Activated CD4-positive, alpha-beta T cell treated with anti-CD3 and anti-CD28 coated beads, Interleukin-2, amount 50 U/mL, for 24 hours (primary cell): ENCODE data around the gene CNOT1.
"Not testable (repeated sequence)": the region's sequence is repeated elsewhere in the genome, so short reads cannot be mapped to it uniquely, and the experiment has no call there.

ENCODE experiments used
- DNase-seq, 2 donors: peaks; one replicate each; pipeline ENCODE4 v3.0.0-alpha.2; 2020; ENCODE audit warnings: low read depth in 1 of 2, low spot score in 1 of 2

The CNOT1 gene

DNA sequence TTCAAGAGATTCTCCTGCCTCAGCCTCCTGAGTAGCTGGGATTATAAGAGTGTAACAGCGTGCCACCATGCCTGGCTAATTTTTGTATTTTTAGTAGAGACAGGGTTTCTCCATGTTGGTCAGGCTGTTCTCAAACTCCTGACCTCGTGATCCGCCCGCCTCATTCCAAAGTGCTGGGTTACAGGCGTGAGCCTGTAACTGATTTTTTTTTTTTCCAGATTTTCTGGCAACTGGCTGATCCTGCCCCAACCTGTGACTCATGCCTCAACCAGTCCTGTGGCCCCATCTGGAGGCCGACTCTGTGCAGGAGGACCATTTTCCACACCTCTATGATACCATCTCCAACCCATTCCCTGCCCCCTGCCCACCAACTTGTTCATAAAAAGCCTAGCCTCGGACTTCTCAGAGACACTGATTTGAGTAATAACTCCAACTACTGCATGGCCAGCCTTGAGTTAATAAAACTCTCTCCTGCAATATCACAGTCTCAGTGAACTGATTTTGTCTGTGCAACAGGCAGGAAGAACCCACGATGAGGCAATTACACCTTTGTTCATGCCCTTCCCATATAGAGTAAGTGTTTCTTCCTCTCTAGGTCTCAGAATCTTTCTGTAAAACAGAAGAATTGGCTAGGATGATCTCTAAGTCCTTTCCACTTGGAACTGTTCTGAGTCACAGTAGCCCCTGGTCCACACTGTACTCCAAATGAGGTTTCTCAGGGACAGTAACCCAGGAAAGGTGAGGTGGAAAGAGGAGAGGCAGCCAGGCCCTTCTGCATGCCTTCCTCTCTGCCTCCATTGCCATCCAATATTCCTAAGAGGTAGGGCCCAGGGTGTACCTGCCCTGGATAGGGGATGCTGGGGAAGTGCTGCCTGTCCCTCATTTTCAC lies 8.8 kb upstream of the CNOT1 start:
- no peak for DNase-seq

- DNase-seq: not testable (repeated sequence)
Measured at GRCh38 chr16:58637021-58637420, 7.4 kb upstream of the CNOT1 start.

DNA sequence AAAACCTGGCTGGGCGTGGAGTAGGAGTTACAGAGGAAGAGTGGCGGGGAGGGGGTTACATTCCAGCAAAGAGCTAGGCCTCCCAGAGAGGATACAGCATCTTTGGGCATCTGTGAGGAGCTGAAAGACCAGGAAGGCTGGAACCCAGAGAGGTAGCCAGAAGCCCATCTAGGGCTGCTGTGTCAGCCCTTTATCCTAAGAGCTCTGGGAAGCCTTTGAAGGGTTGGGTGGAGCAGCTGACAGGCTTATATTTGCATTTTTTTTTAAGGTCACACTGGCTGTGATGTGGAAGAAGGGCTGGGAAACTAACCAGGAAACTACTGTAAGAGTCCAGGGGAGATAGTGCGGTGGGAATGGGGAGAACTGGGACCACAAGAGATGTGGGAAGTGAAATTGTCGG lies 6.8 kb upstream of the CNOT1 start:
- DNase-seq: no peak

DNA sequence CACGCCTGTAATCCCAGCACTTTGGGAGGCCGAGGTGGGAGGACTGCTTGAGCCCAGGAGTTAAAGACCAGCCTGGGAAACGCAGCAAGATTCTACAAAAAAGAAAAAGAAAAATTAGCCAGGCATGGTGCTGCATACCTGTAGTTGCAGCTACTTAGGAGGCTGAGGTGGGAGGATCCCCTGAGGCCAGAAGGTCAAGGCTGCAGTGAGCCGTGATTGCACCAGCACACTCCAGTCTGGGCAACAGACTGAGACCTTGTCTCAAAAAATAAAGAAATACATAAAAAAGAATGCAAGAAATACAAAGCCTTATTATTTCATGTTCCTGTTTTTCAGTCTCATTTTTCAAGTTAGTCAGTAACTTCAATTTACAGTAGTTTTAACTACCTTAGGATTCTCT lies 5.9 kb upstream of the CNOT1 start:
- DNase-seq: no peak

GRCh38 chr16:58634265-58634802 lies 4.7 kb upstream of the CNOT1 start:
- no peak for DNase-seq

GRCh38 chr16:58628845-58629732 lies 537 bp downstream of the CNOT1 start:
- DNase-seq: peak; percentile 19 to 21

DNA sequence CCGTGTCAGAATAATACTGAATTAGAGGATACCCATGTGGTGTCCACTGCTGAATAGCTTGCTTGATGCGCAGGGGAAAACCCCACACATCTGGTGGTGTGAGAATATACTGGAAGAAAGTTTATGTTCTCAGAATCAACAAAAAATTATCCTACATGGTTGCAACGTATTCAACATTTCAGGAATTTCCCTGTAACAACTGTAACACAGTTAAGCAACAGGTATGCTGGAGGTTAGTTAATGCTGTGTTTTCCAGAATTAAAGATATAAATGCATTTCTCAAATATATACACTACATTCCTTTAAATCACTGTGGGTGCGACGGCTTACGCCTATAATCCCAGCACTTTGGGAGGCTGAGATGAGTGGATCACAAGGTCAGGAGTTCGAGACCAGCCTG lies 5.4 kb downstream of the CNOT1 start:
- DNase-seq: no peak

GRCh38 chr16:58620396-58620795 lies 9.2 kb downstream of the CNOT1 start:
- DNase-seq: no peak

- no peak for DNase-seq
Measured at GRCh38 chr16:58615280-58615679, 14.3 kb downstream of the CNOT1 start.

DNA sequence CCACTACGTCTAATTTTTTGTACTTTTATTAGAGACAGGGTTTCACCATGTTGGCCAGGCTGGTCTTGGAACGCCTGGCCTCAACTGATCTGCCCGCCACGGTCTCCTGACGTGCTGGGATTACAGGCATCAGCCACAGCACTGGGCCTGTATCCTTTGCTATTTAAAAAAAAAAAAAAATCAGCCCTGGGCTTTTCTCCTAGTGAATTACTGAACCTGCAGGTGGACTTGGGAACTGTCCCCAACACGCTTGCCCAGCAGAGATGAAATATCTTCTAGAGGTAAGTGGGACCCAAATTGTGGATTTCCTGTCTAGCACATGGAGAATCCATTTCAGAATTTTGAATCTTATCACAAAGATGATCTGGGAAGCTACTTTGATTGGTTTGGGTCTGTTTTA lies 14.8 kb downstream of the CNOT1 start:
- DNase-seq: no peak

- no peak for DNase-seq
Measured at GRCh38 chr16:58614212-58614611, 15.4 kb downstream of the CNOT1 start.

DNA sequence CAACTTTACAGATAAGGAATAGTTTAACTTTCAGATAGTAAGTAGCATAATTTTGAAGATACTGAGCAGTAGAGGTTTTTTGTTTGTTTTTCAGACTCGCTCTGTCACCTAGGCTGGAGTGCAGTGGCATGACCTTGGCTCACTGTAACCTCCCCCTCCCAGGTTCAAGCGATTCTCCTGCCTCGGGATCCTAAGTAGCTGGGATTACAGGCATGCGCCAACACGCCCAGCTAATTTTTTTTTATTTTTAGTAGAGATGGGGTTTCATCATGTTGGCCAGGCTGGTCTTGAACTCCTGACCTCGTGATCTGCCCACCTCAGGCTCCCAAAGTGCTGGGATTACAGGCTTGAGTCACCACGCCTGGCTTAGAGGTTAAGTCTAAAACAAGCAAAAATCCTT lies 16.7 kb downstream of the CNOT1 start:
- not testable (repeated sequence) for DNase-seq

DNA sequence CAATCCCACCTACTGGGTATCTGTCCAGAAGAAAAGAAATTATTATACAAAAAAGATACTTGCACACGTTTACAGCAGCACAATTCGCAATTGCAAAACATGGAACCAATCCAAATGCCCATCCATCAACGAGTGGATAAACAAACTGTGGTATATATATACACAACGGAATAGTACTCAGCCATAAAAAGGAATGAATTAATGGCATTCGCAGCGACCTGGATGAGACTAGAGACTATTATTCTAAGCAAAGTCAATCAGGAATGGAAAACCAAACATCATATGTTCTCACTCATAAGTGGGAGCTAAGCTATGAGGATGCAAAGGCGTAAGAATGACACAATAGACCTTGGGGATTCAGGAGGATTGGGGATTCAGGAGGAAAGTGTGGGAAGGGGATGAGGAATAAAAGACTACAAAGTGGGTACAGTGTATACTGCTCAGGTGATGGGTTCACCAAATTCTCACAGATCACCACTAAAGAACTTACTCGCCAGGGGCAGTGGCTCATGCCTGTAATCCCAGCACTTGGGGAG lies 21.0 kb downstream of the CNOT1 start:
- DNase-seq: no peak

- DNase-seq: no peak
Measured at GRCh38 chr16:58605562-58605961, 24.1 kb downstream of the CNOT1 start.

- DNase-seq: no peak
Measured at GRCh38 chr16:58591083-58591482, 38.5 kb downstream of the CNOT1 start.

DNA sequence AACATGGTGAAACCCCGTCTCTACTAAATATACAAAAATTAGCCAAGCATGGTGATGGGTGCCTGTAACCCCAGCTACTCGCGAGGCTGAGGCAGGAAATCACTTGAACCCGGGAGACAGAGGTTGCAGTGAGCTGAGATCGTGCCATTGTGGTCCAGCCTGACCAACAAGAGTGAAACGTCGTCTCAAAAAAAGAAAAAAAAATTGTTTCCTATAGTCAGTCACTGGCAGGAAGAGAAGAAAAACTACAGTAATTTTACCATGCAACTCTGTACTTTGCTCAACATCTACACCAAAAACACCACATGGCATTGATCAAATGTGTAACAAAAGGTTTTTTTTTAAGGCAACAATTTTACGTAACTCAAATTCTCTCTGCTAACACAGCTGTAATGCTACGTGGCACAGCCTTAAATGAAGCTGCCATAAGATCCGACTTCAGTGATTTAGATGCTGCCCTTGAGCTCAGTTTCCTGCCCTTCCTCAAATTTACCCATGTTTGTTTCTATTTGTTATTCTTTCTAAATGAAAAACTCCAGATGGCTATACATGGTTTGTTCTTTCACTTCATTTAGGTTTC lies 40.2 kb downstream of the CNOT1 start:
- DNase-seq: no peak

DNA sequence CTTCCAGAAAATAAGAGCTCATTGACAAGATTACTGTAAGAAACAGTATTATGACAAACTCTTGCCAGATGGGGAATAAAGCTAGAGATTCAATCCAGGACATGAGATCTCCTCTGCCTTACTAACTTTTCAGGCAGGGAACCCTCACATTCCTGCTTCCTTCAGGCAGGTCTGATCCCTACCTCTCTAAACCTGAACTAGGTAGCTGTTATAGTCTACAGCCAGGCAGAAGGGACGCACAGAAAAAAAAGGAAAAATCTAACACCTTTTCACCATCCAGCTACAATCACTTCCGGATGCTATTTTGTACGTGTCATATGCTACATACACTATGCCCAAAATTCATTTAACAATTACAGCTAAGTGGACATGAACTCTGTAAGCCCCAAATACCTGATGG lies 41.2 kb downstream of the CNOT1 start:
- DNase-seq: no peak

DNA sequence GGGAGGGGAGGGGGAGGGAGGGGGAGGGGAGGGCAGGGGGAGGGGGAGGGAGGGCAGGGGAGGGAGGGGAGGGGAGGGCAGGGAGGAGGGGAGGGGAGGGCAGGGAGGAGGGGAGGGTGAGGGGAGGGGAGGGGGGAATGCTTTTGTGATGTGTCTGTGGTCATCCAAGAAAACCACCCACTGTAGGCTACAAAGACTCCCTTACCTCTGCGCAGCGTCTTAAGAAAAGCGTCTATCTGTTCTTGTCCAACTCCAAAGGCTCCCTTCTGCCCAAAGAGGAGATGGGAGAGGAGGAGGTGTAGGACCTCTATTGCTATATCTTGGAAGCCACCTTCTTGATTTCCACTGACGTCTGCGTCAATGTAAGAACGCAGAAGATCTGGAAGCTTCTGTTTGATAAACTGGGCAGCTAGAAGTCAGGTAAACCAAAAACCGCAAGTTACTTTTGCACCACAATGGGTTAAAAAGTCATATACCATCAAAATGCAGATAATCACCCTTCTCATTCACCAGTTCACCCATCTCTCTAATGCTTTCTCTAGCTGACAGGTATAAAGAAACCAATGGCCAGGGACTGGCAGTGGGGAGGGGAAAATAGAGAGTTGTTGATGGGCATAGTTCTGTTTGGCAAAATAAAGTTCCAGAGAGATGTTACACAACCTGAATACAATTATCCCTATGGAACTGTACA lies 43.1 kb downstream of the CNOT1 start:
- no peak for DNase-seq

DNA sequence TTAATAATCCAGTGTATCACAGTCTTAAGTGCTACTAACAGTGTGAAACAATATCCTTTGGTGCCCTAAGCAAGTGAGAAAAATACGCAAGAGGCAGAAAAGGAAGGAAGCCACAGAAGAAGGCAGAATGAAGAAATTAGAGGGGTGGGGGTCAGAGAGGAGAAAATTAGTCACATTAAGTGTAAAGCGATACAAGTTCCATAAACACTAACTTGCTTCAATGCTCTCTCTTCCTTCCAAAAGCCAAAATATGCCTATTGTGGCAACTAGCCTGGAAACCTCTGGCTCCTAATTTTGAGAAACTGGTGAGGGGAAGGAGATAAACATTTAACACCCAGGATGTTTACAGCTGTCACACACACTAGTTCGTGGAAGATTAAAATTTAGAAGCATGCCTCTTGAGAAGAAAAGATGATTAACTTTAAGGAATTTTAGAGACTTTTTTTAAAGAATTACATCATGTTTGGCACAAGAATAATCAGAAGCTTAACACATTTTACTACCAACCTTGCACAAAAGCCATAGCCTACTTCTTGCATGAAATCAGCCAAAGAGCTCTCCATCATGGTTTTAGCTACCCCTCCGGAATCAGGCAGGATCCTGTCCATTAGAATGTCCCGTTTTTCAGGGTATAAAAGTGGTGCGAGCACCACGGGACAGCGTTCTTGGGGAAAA lies 44.7 kb downstream of the CNOT1 start:
- DNase-seq: no peak
